ENCODE results near the gene TMEM39B.
"Not testable (repeated sequence)": the region's sequence is repeated elsewhere in the genome, so short reads cannot be mapped to it uniquely, and the experiment has no call there.

TMEM39B gene

GRCh38 chr1:32113436-32113835 is 40.7 kb downstream of the TMEM39B start:
- DNase-seq, result not testable (repeated sequence)

GRCh38 chr1:32114420-32114819 is 41.7 kb downstream of the TMEM39B start:
- DNase-seq, result no peak

- DNase-seq, result no peak
Observed at GRCh38 chr1:32115496-32115895, 42.8 kb downstream of the TMEM39B start.

GRCh38 chr1:32116531-32116930 is 43.8 kb downstream of the TMEM39B start:
- no peak for DNase-seq

GRCh38 chr1:32122151-32122550 is 49.4 kb downstream of the TMEM39B start:
- no peak for DNase-seq

- not testable (repeated sequence) for DNase-seq
Observed at GRCh38 chr1:32123361-32123760, 50.6 kb downstream of the TMEM39B start.

GRCh38 chr1:32125313-32125712 is 52.6 kb downstream of the TMEM39B start:
- DNase-seq, result no peak

GRCh38 chr1:32126770-32127169 is 54.0 kb downstream of the TMEM39B start:
- DNase-seq, result no peak

GRCh38 chr1:32127409-32128198 is 54.9 kb downstream of the TMEM39B start:
- DNase-seq, result no peak

- no peak for DNase-seq
Observed at GRCh38 chr1:32128479-32128878, 55.7 kb downstream of the TMEM39B start.

GRCh38 chr1:32128964-32129363 is 56.2 kb downstream of the TMEM39B start:
- DNase-seq, result no peak

GRCh38 chr1:32133950-32134280 is 61.2 kb downstream of the TMEM39B start:
- not testable (repeated sequence) for DNase-seq

- no peak for DNase-seq
Observed at GRCh38 chr1:32137111-32137510, 64.4 kb downstream of the TMEM39B start.

GRCh38 chr1:32138965-32139364 is 66.2 kb downstream of the TMEM39B start:
- no peak for DNase-seq

GRCh38 chr1:32142446-32143301 is 69.9 kb downstream of the TMEM39B start:
- no peak for DNase-seq

- not testable (repeated sequence) for DNase-seq
Observed at GRCh38 chr1:32143302-32143695, 70.6 kb downstream of the TMEM39B start.

- DNase-seq, result no peak
Observed at GRCh38 chr1:32144033-32144432, 71.3 kb downstream of the TMEM39B start.

- not testable (repeated sequence) for DNase-seq
Observed at GRCh38 chr1:32147799-32148198, 75.1 kb downstream of the TMEM39B start.

- DNase-seq, result no peak
Observed at GRCh38 chr1:32150847-32151246, 78.1 kb downstream of the TMEM39B start.

GRCh38 chr1:32151319-32151787 is 78.6 kb downstream of the TMEM39B start:
- no peak for DNase-seq

Measured in activated T-cell treated with anti-CD3 and anti-CD28 coated beads, Interleukin-2, amount 50 U/mL, for 48 hours (primary cell).